GM23338 (cell line): Measurements from ENCODE around the gene TYW1. TPM values are rescaled to one million over a fixed set of nuclear protein-coding genes. Genes with fewer than 3 reads are reported as not detected.

ENCODE experiments used
- ATAC-seq: fragments of 200-7000 bp; cut with Tn5 transposase; 3 replicates; pipeline ENCODE4 v1.9.1; 2020
- DNase-seq: peaks from one replicate; pipeline ENCODE4 v3.0.0-alpha.2; 2015; ENCODE audit warnings: low spot score
- H2AFZ ChIP-seq: fragments of 200-600 bp; sonication (generic); 2 replicates; pipeline ENCODE4 v1.8.0; 2016; ENCODE audit warnings: antibody characterized with exemption, mild to moderate bottlenecking, moderate library complexity
- H3F3A ChIP-seq: fragments of 200-600 bp; sonication (generic); replicated peaks from 2 replicates; pipeline ENCODE4 v1.8.0; 2017; ENCODE audit warnings: antibody characterized with exemption, mixed run types, low read depth
- H3K27ac ChIP-seq: fragments of 200-600 bp; sonication (generic); 2 replicates; pipeline ENCODE4 v1.6.1; 2016; ENCODE audit warnings: low read depth
- H3K27me3 ChIP-seq: fragments of 200-600 bp; sonication (generic); 2 replicates; pipeline ENCODE4 v1.8.0; 2016; ENCODE audit warnings: mild to moderate bottlenecking, mixed run types, moderate library complexity; ENCODE audit not compliant: insufficient read depth
- H3K36me3 ChIP-seq: fragments of 200-600 bp; sonication (generic); 2 replicates; pipeline ENCODE4 v1.8.0; 2016; ENCODE audit warnings: mild to moderate bottlenecking; ENCODE audit not compliant: insufficient read depth
- H3K4me1 ChIP-seq: fragments of 200-600 bp; sonication (generic); 2 replicates; pipeline ENCODE4 v1.8.0; 2016; ENCODE audit warnings: mild to moderate bottlenecking, moderate library complexity; ENCODE audit not compliant: insufficient read depth
- H3K4me2 ChIP-seq: fragments of 200-600 bp; sonication (generic); 2 replicates; pipeline ENCODE4 v1.7.1; 2017; ENCODE audit warnings: mixed run types
- H3K4me3 ChIP-seq: fragments of 200-600 bp; sonication (generic); 2 replicates; pipeline ENCODE4 v1.6.1; 2016; ENCODE audit warnings: mixed run types
- H3K79me2 ChIP-seq: fragments of 200-600 bp; sonication (generic); replicated peaks from 2 replicates; pipeline ENCODE4 v1.8.0; 2017; ENCODE audit warnings: mild to moderate bottlenecking; ENCODE audit not compliant: insufficient read depth
- H3K9me2 ChIP-seq: fragments of 200-600 bp; sonication (generic); 2 replicates; pipeline ENCODE4 v1.8.0; 2017; ENCODE audit not compliant: insufficient read depth
- H4K20me1 ChIP-seq: fragments of 200-600 bp; sonication (generic); replicated peaks from 2 replicates; pipeline ENCODE4 v1.8.0; 2017; ENCODE audit warnings: mild to moderate bottlenecking; ENCODE audit not compliant: insufficient read depth
- H3K27ac Mint-ChIP-seq: 2 replicates; pipeline ENCODE4 v1.8.0; 2020; ENCODE audit warnings: inconsistent platforms, mild to moderate bottlenecking, moderate library complexity, mixed read lengths
- H3K27me3 Mint-ChIP-seq: 3 replicates; pipeline ENCODE4 v1.8.0; 2022; ENCODE audit warnings: low read depth, mild to moderate bottlenecking, moderate library complexity, mixed read lengths, inconsistent platforms; ENCODE audit not compliant: insufficient read depth, poor library complexity
- H3K36me3 Mint-ChIP-seq: 3 replicates; pipeline ENCODE4 v1.8.0; 2021; ENCODE audit warnings: low read depth, mild to moderate bottlenecking, inconsistent platforms, moderate library complexity, mixed read lengths
- H3K4me1 Mint-ChIP-seq: 3 replicates; pipeline ENCODE4 v1.8.0; 2020; ENCODE audit warnings: mild to moderate bottlenecking, inconsistent platforms, mixed read lengths
- H3K4me3 Mint-ChIP-seq: 3 replicates; pipeline ENCODE4 v1.8.0; 2021; ENCODE audit warnings: moderate library complexity, mild to moderate bottlenecking, inconsistent platforms, mixed read lengths
- H3K9me3 Mint-ChIP-seq: 3 replicates; pipeline ENCODE4 v1.8.0; 2020; ENCODE audit warnings: moderate library complexity, mild to moderate bottlenecking, inconsistent platforms, mixed read lengths
- CREB1 ChIP-seq: fragments of 250-450 bp; sonication (Bioruptor Pico); IDR thresholded peaks from 2 replicates; pipeline ENCODE4 v1.5.0; 2020; ENCODE audit warnings: low read depth, mild to moderate bottlenecking, moderate library complexity
- EZH2phosphoT487 ChIP-seq: fragments of 200-600 bp; sonication (generic); IDR thresholded peaks from one replicate; pipeline ENCODE4 v1.8.1; 2018; ENCODE audit warnings: antibody characterized with exemption; ENCODE audit not compliant: unreplicated experiment
- NANOG ChIP-seq: IDR thresholded peaks from 2 replicates; pipeline ENCODE4 v1.6.1; 2016; ENCODE audit warnings: antibody characterized with exemption, borderline replicate concordance
- POLR2AphosphoS5 ChIP-seq: IDR thresholded peaks from 2 replicates; pipeline ENCODE4 v1.6.1; 2016; ENCODE audit warnings: antibody characterized with exemption, low read depth
- polyA plus RNA-seq: library from polyadenylated mRNA; unstranded; fragments of >200 nt; fragmentation: Nextera tagmentation; extraction: Ambion mirVana; gene quantifications from 2 replicates; pipeline ENCODE4 v1.2.1, GENCODE V29; 2016
- total RNA-seq: library from RNA; depleted of rRNA; stranded (reverse); fragments of >200 nt; shearing (Covaris generic); gene quantifications from 2 replicates; pipeline ENCODE4 v1.2.3, GENCODE V29; 2014
- TF ChIP-seq, protein P1 (sequence below): fragments of 250-450 bp; sonication (Bioruptor Pico); IDR thresholded peaks from 2 replicates; pipeline ENCODE4 v1.5.0; 2020; ENCODE audit warnings: mild to moderate bottlenecking, moderate library complexity

Gene TYW1
- total and polyA plus RNA-seq, 2 experiments from 2014 or later = 15.2 to 18.1 TPM

GRCh38 chr7:66961096-66961495 lies 35.5 kb upstream of the TYW1 start:
- DNase-seq = no peak
- Histone ChIP-seq H3K9me2 (no peaks in the 10 kb centered on the region), H3K4me1 (no peaks in the 10 kb centered on the region), H3K27me3 (no peaks in the 10 kb centered on the region), H3K4me3 (no peak overlapping the region), H3K4me2 (no peak overlapping the region), H3K79me2 (no peaks in the 10 kb centered on the region), H2AFZ (no peak overlapping the region), H4K20me1 (no peaks in the 10 kb centered on the region), H3K27ac (no peak overlapping the region), H3F3A (no peaks in the 10 kb centered on the region), H3K36me3 (peaks cover 3% of the 10 kb centered on the region; the same call in 1 of the 2 replicates)
- peaks cover 17% of the 10 kb centered on the region for H3K9me3 Mint-ChIP-seq
- H3K27ac Mint-ChIP-seq = 0 out of 2 replicates have a peak overlapping the region, but pooled peaks have one; percentile 36
- TF ChIP-seq POLR2AphosphoS5 = no peak
- no peak for TF ChIP-seq CREB1
- TF ChIP-seq, protein P1, sequence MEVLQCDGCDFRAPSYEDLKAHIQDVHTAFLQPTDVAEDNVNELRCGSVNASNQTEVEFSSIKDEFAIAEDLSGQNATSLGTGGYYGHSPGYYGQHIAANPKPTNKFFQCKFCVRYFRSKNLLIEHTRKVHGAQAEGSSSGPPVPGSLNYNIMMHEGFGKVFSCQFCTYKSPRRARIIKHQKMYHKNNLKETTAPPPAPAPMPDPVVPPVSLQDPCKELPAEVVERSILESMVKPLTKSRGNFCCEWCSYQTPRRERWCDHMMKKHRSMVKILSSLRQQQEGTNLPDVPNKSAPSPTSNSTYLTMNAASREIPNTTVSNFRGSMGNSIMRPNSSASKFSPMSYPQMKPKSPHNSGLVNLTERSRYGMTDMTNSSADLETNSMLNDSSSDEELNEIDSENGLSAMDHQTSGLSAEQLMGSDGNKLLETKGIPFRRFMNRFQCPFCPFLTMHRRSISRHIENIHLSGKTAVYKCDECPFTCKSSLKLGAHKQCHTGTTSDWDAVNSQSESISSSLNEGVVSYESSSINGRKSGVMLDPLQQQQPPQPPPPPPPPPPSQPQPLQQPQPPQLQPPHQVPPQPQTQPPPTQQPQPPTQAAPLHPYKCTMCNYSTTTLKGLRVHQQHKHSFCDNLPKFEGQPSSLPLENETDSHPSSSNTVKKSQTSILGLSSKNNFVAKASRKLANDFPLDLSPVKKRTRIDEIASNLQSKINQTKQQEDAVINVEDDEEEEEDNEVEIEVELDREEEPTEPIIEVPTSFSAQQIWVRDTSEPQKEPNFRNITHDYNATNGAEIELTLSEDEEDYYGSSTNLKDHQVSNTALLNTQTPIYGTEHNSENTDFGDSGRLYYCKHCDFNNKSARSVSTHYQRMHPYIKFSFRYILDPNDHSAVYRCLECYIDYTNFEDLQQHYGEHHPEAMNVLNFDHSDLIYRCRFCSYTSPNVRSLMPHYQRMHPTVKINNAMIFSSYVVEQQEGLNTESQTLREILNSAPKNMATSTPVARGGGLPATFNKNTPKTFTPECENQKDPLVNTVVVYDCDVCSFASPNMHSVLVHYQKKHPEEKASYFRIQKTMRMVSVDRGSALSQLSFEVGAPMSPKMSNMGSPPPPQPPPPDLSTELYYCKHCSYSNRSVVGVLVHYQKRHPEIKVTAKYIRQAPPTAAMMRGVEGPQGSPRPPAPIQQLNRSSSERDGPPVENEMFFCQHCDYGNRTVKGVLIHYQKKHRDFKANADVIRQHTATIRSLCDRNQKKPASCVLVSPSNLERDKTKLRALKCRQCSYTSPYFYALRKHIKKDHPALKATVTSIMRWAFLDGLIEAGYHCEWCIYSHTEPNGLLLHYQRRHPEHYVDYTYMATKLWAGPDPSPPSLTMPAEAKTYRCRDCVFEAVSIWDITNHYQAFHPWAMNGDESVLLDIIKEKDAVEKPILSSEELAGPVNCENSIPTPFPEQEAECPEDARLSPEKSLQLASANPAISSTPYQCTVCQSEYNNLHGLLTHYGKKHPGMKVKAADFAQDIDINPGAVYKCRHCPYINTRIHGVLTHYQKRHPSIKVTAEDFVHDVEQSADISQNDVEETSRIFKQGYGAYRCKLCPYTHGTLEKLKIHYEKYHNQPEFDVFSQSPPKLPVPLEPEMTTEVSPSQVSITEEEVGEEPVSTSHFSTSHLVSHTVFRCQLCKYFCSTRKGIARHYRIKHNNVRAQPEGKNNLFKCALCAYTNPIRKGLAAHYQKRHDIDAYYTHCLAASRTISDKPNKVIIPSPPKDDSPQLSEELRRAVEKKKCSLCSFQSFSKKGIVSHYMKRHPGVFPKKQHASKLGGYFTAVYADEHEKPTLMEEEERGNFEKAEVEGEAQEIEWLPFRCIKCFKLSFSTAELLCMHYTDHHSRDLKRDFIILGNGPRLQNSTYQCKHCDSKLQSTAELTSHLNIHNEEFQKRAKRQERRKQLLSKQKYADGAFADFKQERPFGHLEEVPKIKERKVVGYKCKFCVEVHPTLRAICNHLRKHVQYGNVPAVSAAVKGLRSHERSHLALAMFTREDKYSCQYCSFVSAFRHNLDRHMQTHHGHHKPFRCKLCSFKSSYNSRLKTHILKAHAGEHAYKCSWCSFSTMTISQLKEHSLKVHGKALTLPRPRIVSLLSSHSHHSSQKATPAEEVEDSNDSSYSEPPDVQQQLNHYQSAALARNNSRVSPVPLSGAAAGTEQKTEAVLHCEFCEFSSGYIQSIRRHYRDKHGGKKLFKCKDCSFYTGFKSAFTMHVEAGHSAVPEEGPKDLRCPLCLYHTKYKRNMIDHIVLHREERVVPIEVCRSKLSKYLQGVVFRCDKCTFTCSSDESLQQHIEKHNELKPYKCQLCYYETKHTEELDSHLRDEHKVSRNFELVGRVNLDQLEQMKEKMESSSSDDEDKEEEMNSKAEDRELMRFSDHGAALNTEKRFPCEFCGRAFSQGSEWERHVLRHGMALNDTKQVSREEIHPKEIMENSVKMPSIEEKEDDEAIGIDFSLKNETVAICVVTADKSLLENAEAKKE (CRISPR knock-in tag) = no peak
- H3K36me3 Mint-ChIP-seq = peaks cover 29% of the 10 kb centered on the region; the same call in 2 of the 3 replicates
- H3K4me3 Mint-ChIP-seq = no peak overlapping the region
- ATAC-seq = no peak
- H3K27me3 Mint-ChIP-seq = peaks cover 2% of the 10 kb centered on the region
- H3K4me1 Mint-ChIP-seq = peaks cover 2% of the 10 kb centered on the region; the same call in 1 of the 3 replicates

DNA sequence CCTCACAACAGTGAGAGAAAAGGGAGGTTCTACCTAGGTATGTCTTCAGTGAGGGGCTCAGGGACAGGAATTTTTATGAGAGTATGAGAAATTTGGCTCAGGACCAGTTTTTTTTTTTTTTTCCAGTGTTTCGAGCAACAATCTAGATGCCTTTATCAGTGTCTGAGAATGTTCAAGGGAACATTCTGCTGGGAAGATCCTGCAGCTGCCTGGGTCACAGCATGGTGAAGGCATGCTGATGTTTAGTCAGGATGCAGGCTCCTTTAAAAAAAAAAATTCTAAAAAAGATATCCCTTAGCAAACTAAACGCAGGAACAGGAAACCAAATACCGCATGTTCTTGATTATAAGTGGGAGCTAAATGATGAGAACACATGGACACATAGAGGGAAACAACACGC lies 32.2 kb upstream of the TYW1 start:
- no peaks in the 10 kb centered on the region for H3K27me3 ChIP-seq
- Mint-ChIP-seq H3K9me3 (peaks cover 23% of the 10 kb centered on the region), H3K27me3 (peaks cover 2% of the 10 kb centered on the region), H3K4me3 (no peak overlapping the region), H3K27ac (no peak overlapping the region), H3K4me1 (no peaks in the 10 kb centered on the region), H3K36me3 (peaks cover 12% of the 10 kb centered on the region; the same call in 2 of the 3 replicates)
- ATAC-seq (no peak), DNase-seq (no peak)
- no peaks in the 10 kb centered on the region for H3K36me3 ChIP-seq
- H3K4me2 ChIP-seq = no peak overlapping the region
- no peaks in the 10 kb centered on the region for H3K79me2 ChIP-seq
- H3K9me2 ChIP-seq = no peaks in the 10 kb centered on the region
- H4K20me1 ChIP-seq = no peaks in the 10 kb centered on the region
- no peaks in the 10 kb centered on the region for H3K4me1 ChIP-seq
- H3K4me3 ChIP-seq = no peak overlapping the region
- no peak overlapping the region for H3K27ac ChIP-seq
- H3F3A ChIP-seq = no peaks in the 10 kb centered on the region
- H2AFZ ChIP-seq = no peak overlapping the region
- TF ChIP-seq NANOG (no peak), EZH2phosphoT487 (no peak)
